GM19467 (cell line): Measurements from ENCODE around the gene DCAF17.
A peak's percentile ranks its signal among the peaks of the same experiment; 100 is the strongest.
"Not testable (repeated sequence)": the region's sequence is repeated elsewhere in the genome, so short reads cannot be mapped to it uniquely, and the experiment has no call there.

Experiments
- ATAC-seq: cut with Tn5 transposase; IDR thresholded peaks from one replicate; pipeline ENCODE4 v1.9.1; 2021; ENCODE audit warnings: mild to moderate bottlenecking, moderate library complexity; ENCODE audit not compliant: unreplicated experiment

DCAF17 gene

GRCh38 chr2:171410624-171411023, 23.4 kb upstream of the DCAF17 start:
- no peak for ATAC-seq

- ATAC-seq: no peak
Observed at GRCh38 chr2:171411214-171411613, 22.8 kb upstream of the DCAF17 start.

GRCh38 chr2:171411791-171412483, 22.1 kb upstream of the DCAF17 start:
- no peak for ATAC-seq

- no peak for ATAC-seq
Observed at GRCh38 chr2:171412571-171413175, 21.4 kb upstream of the DCAF17 start.

GRCh38 chr2:171414645-171415044, 19.4 kb upstream of the DCAF17 start:
- not testable (repeated sequence) for ATAC-seq

- ATAC-seq: peak; percentile 96
Observed at GRCh38 chr2:171416009-171416926, 17.8 kb upstream of the DCAF17 start.

- no peak for ATAC-seq
Observed at GRCh38 chr2:171419333-171419732, 14.7 kb upstream of the DCAF17 start.

- ATAC-seq: no peak
Observed at GRCh38 chr2:171420728-171421563, 13.1 kb upstream of the DCAF17 start.

- not testable (repeated sequence) for ATAC-seq
Observed at GRCh38 chr2:171422710-171423495, 11.1 kb upstream of the DCAF17 start.

- ATAC-seq: no peak
Observed at GRCh38 chr2:171430516-171431410, 3.3 kb upstream of the DCAF17 start.

- no peak for ATAC-seq
Observed at GRCh38 chr2:171431677-171432167, 2.3 kb upstream of the DCAF17 start.

GRCh38 chr2:171432206-171432968, 1.6 kb upstream of the DCAF17 start:
- no peak for ATAC-seq

- ATAC-seq: no peak
Observed at GRCh38 chr2:171432969-171433762, 860 bp upstream of the DCAF17 start.

- no peak for ATAC-seq
Observed at GRCh38 chr2:171433763-171434012, 338 bp upstream of the DCAF17 start, which contains the start of gene METTL8. Gene METTL8 (minus strand): TSS chr2:171433990. CDS start chr2:171392185, 41,805 bp downstream.

GRCh38 chr2:171436307-171436706, 2.3 kb downstream of the DCAF17 start:
- ATAC-seq: no peak

GRCh38 chr2:171441470-171441869, 7.4 kb downstream of the DCAF17 start:
- ATAC-seq: no peak

GRCh38 chr2:171447675-171448074, 13.6 kb downstream of the DCAF17 start:
- no peak for ATAC-seq
